Astrocyte (in vitro differentiated cells and primary cell): Measurements from ENCODE around the gene SMARCA4. TPM values are rescaled to one million over a fixed set of nuclear protein-coding genes. Genes with fewer than 3 reads are reported as not detected.
A peak's percentile ranks its signal among the peaks of the same experiment; 100 is the strongest.

Experiments used
- DNase-seq: peaks from one replicate; pipeline ENCODE4 v3.0.0-alpha.2; 2010; ENCODE audit warnings: low read depth
- FAIRE-seq: peaks from 2 replicates; lab custom pipeline; 2011; peaks lifted over from hg19 to GRCh38; lab: Jason Lieb, UNC
- H2AFZ ChIP-seq: 2 replicates; pipeline ENCODE4 v1.6.0; 2012; ENCODE audit warnings: low read depth, low read length, inconsistent platforms
- H3K27ac ChIP-seq: 2 replicates; pipeline ENCODE4 v1.5.1; 2011; ENCODE audit warnings: low read depth, low read length, inconsistent platforms
- H3K27me3 ChIP-seq: 2 replicates; pipeline ENCODE4 v1.6.0; 2011; ENCODE audit warnings: low read length, inconsistent platforms; ENCODE audit not compliant: insufficient read depth
- H3K36me3 ChIP-seq: 2 replicates; pipeline ENCODE4 v1.5.1; 2011; ENCODE audit warnings: low read length, inconsistent platforms; ENCODE audit not compliant: insufficient read depth
- H3K4me1 ChIP-seq: 2 replicates; pipeline ENCODE4 v1.5.1; 2011; ENCODE audit warnings: low read length, inconsistent platforms; ENCODE audit not compliant: insufficient read depth
- H3K4me2 ChIP-seq: 2 replicates; pipeline ENCODE4 v1.6.0; 2012; ENCODE audit warnings: low read length, inconsistent platforms
- H3K4me3 ChIP-seq: 2 replicates; pipeline ENCODE4 v1.5.1; 2011; ENCODE audit warnings: low read depth, mild to moderate bottlenecking, low read length, inconsistent platforms; ENCODE audit not compliant: insufficient read depth
- H3K79me2 ChIP-seq: 2 replicates; pipeline ENCODE4 v1.6.0; 2012; ENCODE audit warnings: mild to moderate bottlenecking, low read length, inconsistent platforms; ENCODE audit not compliant: insufficient read depth
- H3K9ac ChIP-seq: 2 replicates; pipeline ENCODE4 v1.6.0; 2012; ENCODE audit warnings: mild to moderate bottlenecking, low read length, inconsistent platforms
- H3K9me3 ChIP-seq: 2 replicates; pipeline ENCODE4 v1.5.1; 2012; ENCODE audit warnings: low read depth, mild to moderate bottlenecking, low read length, inconsistent platforms; ENCODE audit not compliant: insufficient read depth
- H4K20me1 ChIP-seq: 2 replicates; pipeline ENCODE4 v1.6.0; 2012; ENCODE audit warnings: low read length, inconsistent platforms; ENCODE audit not compliant: insufficient read depth
- H3K27ac Mint-ChIP-seq: one replicate; pipeline ENCODE4 v1.8.0; 2021; ENCODE audit warnings: mild to moderate bottlenecking, mixed read lengths; ENCODE audit not compliant: unreplicated experiment
- H3K27me3 Mint-ChIP-seq: one replicate; pipeline ENCODE4 v1.8.0; 2021; ENCODE audit warnings: low read depth, mixed read lengths; ENCODE audit not compliant: unreplicated experiment
- H3K36me3 Mint-ChIP-seq: one replicate; pipeline ENCODE4 v1.8.0; 2021; ENCODE audit warnings: low read depth, mixed read lengths; ENCODE audit not compliant: unreplicated experiment
- H3K4me1 Mint-ChIP-seq: one replicate; pipeline ENCODE4 v1.8.0; 2021; ENCODE audit warnings: low read depth, mixed read lengths; ENCODE audit not compliant: unreplicated experiment
- H3K4me3 Mint-ChIP-seq: one replicate; pipeline ENCODE4 v1.8.0; 2021; ENCODE audit warnings: mild to moderate bottlenecking, moderate library complexity, mixed read lengths; ENCODE audit not compliant: unreplicated experiment
- H3K9me3 Mint-ChIP-seq: one replicate; pipeline ENCODE4 v1.8.0; 2021; ENCODE audit warnings: mild to moderate bottlenecking, mixed read lengths; ENCODE audit not compliant: unreplicated experiment
- CTCF ChIP-seq: IDR thresholded peaks from 2 replicates; pipeline ENCODE4 v1.5.1; 2011; ENCODE audit warnings: low read depth, mild to moderate bottlenecking, inconsistent platforms, low read length, moderate library complexity; ENCODE audit not compliant: insufficient read depth
- EZH2 ChIP-seq: IDR thresholded peaks from 2 replicates; pipeline ENCODE4 v1.6.1; 2012; ENCODE audit warnings: mild to moderate bottlenecking, low read length, inconsistent platforms; ENCODE audit not compliant: insufficient read depth
- total RNA-seq: library from RNA; stranded (reverse); gene quantifications from 2 replicates; pipeline ENCODE4 v1.2.1, GENCODE V29; 2021

Gene SMARCA4
- total RNA-seq, 1 donor from 2014 or later = 159 TPM

DNA sequence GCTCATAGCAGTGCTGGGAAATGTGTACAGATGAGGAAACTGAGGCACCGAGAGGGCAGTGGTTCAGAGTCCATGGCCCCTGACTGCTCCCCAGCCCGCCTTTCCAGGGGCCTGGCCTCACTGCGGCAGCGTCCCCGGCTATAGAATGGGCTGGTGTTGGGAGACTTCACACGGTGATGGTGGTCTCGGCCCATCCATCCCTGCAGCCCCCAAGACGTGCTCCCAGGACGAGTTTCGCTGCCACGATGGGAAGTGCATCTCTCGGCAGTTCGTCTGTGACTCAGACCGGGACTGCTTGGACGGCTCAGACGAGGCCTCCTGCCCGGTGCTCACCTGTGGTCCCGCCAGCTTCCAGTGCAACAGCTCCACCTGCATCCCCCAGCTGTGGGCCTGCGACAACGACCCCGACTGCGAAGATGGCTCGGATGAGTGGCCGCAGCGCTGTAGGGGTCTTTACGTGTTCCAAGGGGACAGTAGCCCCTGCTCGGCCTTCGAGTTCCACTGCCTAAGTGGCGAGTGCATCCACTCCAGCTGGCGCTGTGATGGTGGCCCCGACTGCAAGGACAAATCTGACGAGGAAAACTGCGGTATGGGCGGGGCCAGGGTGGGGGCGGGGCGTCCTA, 144.3 kb downstream of the SMARCA4 start:
- Mint-ChIP-seq H3K9me3 (no peaks in the 10 kb centered on the region), H3K36me3 (peaks cover 14% of the 10 kb centered on the region), H3K27me3 (no peaks in the 10 kb centered on the region), H3K4me1 (no peaks in the 10 kb centered on the region), H3K27ac (peak overlapping the region; percentile 18), H3K4me3 (no peak overlapping the region)
- H3K4me1 ChIP-seq = no peaks in the 10 kb centered on the region
- H3K27ac ChIP-seq = no peak overlapping the region
- H4K20me1 ChIP-seq = peaks cover 72% of the 10 kb centered on the region
- H3K36me3 ChIP-seq = peaks cover 50% of the 10 kb centered on the region
- TF ChIP-seq CTCF (no peak), EZH2 (no peak)
- H3K27me3 ChIP-seq = no peaks in the 10 kb centered on the region
- H3K79me2 ChIP-seq = peaks cover 39% of the 10 kb centered on the region
- FAIRE-seq (no peak), DNase-seq (no peak)
- H2AFZ ChIP-seq = no peak overlapping the region
- no peak overlapping the region for H3K9ac ChIP-seq
- no peaks in the 10 kb centered on the region for H3K9me3 ChIP-seq
- H3K4me2 ChIP-seq = no peak overlapping the region
- no peak overlapping the region for H3K4me3 ChIP-seq

- Mint-ChIP-seq H3K27ac (no peak overlapping the region), H3K36me3 (peaks cover 17% of the 10 kb centered on the region), H3K9me3 (no peaks in the 10 kb centered on the region), H3K4me3 (no peak overlapping the region), H3K27me3 (no peaks in the 10 kb centered on the region), H3K4me1 (no peaks in the 10 kb centered on the region)
- H3K36me3 ChIP-seq = peaks cover 47% of the 10 kb centered on the region
- H3K79me2 ChIP-seq = peaks cover 33% of the 10 kb centered on the region
- no peak overlapping the region for H3K4me3 ChIP-seq
- no peak for DNase-seq
- H3K27ac ChIP-seq = no peak overlapping the region
- TF ChIP-seq CTCF = no peak
- TF ChIP-seq EZH2 = no peak
- no peak overlapping the region for H3K4me2 ChIP-seq
- H3K4me1 ChIP-seq = no peaks in the 10 kb centered on the region
- no peak overlapping the region for H2AFZ ChIP-seq
- no peaks in the 10 kb centered on the region for H3K9me3 ChIP-seq
- no peak overlapping the region for H3K9ac ChIP-seq
- H4K20me1 ChIP-seq = peaks cover 74% of the 10 kb centered on the region
- H3K27me3 ChIP-seq = no peaks in the 10 kb centered on the region
- FAIRE-seq = no peak
Observed at GRCh38 chr19:11106477-11106876, 145.6 kb downstream of the SMARCA4 start.

DNA sequence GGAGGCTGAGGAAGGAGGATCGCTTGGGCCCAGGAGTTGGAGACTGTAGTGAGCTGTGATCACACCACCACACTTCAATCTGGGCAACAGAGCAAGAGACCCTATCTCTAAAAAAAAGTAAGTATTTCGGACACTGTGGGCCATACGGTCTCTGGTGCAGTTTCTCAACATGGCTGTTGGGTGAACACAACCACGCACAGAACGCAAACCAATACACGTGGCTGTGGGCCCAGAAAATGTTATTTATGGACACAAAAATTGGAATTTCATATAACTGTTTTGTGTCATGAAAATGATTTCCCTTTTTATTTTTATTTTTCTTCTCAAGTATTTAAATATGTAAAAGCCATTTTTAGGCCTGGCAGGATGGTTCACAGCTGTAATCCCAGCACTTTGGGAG, 147.9 kb downstream of the SMARCA4 start:
- Histone ChIP-seq H3K4me1 (no peaks in the 10 kb centered on the region), H4K20me1 (peaks cover 79% of the 10 kb centered on the region), H3K9ac (no peak overlapping the region), H3K79me2 (peaks cover 32% of the 10 kb centered on the region), H3K9me3 (no peaks in the 10 kb centered on the region), H3K4me3 (no peak overlapping the region), H3K36me3 (peaks cover 50% of the 10 kb centered on the region), H3K27me3 (no peaks in the 10 kb centered on the region), H2AFZ (no peak overlapping the region), H3K4me2 (no peak overlapping the region), H3K27ac (no peak overlapping the region)
- Mint-ChIP-seq H3K27me3 (no peaks in the 10 kb centered on the region), H3K27ac (no peak overlapping the region), H3K36me3 (peaks cover 22% of the 10 kb centered on the region), H3K4me1 (no peaks in the 10 kb centered on the region), H3K9me3 (no peaks in the 10 kb centered on the region), H3K4me3 (no peak overlapping the region)
- DNase-seq (no peak), FAIRE-seq (no peak)
- TF ChIP-seq CTCF (no peak), EZH2 (no peak)
